GM19099 (cell line): ENCODE results near the gene BAZ2B.

Experiments
- POLR2A ChIP-seq: IDR thresholded peaks from 3 replicates; pipeline ENCODE4 v1.6.1; 2011; ENCODE audit warnings: low read depth; ENCODE audit not compliant: insufficient read length; ENCODE audit errors: extremely low read depth

Gene BAZ2B

GRCh38 chr2:159561242-159561641, 55.1 kb downstream of the BAZ2B start:
- TF ChIP-seq POLR2A = no peak

GRCh38 chr2:159559034-159559433, 57.3 kb downstream of the BAZ2B start:
- TF ChIP-seq POLR2A = no peak

- TF ChIP-seq POLR2A = no peak
Observed at GRCh38 chr2:159558479-159558878, 57.9 kb downstream of the BAZ2B start.

GRCh38 chr2:159557437-159558034, 58.8 kb downstream of the BAZ2B start:
- TF ChIP-seq POLR2A = no peak

GRCh38 chr2:159555651-159556392, 60.5 kb downstream of the BAZ2B start:
- TF ChIP-seq POLR2A = no peak

GRCh38 chr2:159553727-159554126, 62.6 kb downstream of the BAZ2B start:
- TF ChIP-seq POLR2A = no peak

GRCh38 chr2:159551806-159552205, 64.5 kb downstream of the BAZ2B start:
- TF ChIP-seq POLR2A = no peak

GRCh38 chr2:159550231-159550630, 66.1 kb downstream of the BAZ2B start:
- TF ChIP-seq POLR2A = no peak

GRCh38 chr2:159549234-159549633, 67.1 kb downstream of the BAZ2B start:
- TF ChIP-seq POLR2A = no peak

- no peak for TF ChIP-seq POLR2A
Observed at GRCh38 chr2:159546716-159547430, 69.5 kb downstream of the BAZ2B start.

- no peak for TF ChIP-seq POLR2A
Observed at GRCh38 chr2:159546039-159546438, 70.3 kb downstream of the BAZ2B start.

- TF ChIP-seq POLR2A = no peak
Observed at GRCh38 chr2:159545085-159545484, 71.3 kb downstream of the BAZ2B start.

- no peak for TF ChIP-seq POLR2A
Observed at GRCh38 chr2:159542101-159542500, 74.2 kb downstream of the BAZ2B start.

- TF ChIP-seq POLR2A = no peak
Observed at GRCh38 chr2:159539701-159540100, 76.6 kb downstream of the BAZ2B start.

- no peak for TF ChIP-seq POLR2A
Observed at GRCh38 chr2:159538801-159539200, 77.5 kb downstream of the BAZ2B start.

GRCh38 chr2:159531475-159531874, 84.9 kb downstream of the BAZ2B start:
- TF ChIP-seq POLR2A = no peak
